ENCODE results near the gene WDR20.
A peak's percentile ranks its signal among the peaks of the same experiment; 100 is the strongest.

The WDR20 gene, protein sequence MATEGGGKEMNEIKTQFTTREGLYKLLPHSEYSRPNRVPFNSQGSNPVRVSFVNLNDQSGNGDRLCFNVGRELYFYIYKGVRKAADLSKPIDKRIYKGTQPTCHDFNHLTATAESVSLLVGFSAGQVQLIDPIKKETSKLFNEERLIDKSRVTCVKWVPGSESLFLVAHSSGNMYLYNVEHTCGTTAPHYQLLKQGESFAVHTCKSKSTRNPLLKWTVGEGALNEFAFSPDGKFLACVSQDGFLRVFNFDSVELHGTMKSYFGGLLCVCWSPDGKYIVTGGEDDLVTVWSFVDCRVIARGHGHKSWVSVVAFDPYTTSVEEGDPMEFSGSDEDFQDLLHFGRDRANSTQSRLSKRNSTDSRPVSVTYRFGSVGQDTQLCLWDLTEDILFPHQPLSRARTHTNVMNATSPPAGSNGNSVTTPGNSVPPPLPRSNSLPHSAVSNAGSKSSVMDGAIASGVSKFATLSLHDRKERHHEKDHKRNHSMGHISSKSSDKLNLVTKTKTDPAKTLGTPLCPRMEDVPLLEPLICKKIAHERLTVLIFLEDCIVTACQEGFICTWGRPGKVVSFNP

DNA sequence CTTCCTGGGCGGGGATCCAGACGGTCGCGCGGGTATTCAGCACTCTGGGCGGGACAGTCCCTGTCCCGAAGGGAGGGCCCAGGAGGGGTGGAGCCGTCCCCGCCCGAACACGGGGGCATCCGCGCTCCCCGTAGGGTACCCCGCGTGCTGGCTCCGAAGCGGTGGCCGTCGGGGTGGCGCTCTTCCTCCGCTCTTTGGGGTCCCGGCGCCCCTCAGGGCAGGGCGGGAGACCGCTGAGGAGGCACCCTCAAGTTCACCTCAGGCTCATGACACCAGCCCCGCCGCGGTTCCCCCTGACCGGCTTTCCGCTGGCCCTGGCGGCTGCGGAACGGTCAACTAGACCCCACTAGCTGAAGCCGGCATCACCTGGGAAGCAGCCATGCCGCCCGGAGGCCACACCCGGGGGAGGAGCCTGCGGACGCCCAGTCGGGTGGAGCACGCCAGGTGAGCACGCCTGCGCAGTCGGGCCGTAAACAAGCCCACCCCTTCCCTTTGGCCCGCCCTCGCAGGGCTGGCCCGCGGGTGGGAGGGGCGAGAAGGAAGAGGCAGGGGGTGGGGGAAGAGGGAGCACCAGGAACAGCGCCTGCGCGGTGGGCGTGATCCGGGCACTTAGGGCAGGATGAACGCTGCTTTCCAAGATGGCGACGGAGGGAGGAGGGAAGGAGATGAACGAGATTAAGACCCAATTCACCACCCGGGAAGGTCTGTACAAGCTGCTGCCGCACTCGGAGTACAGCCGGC is at the start of gene WDR20:
TSS of gene WDR20 (plus strand) at position 612 of the 741 bp plus-strand sequence. CDS start at position 639, 27 bp downstream.
- Histone ChIP-seq H3K4me3 (ENCODE audit: low read depth, low read length) (peak within 1 kb of the TSS; percentile 99), H3K9me3 (ENCODE audit: control insufficient read depth, insufficient read depth, low read length) (no peaks in the 10 kb centered on the region), H3K27me3 (ENCODE audit: control insufficient read depth, insufficient read depth, low read length) (no peaks in the 10 kb centered on the region), H3K9ac (ENCODE audit: low read depth, low read length) (peak within 1 kb of the TSS; percentile 92), H3K4me1 (ENCODE audit: control insufficient read depth, insufficient read depth, low read length) (peaks cover 11% of the 10 kb centered on the region), H3K36me3 (ENCODE audit: control insufficient read depth, insufficient read depth, low read length) (no peaks in the 10 kb centered on the region)

DNA sequence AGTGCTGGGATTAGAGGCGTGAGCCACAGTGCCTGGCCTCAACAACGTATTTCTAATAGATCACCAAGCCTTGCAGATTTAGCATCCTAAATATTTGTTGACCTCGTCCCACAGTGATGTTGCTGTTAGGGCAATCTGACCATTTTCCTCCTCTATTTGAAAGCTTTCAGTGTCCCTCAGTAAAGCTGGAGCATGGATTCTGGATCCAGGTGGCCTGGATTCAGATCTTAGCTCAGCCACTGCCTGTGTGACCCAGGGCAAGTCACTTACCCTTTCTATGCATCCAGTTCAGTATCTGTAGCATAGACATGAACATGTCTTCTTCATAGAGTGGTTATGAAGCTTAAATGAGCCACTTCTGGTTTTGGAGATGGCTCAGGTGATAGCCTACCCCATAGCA is 49.0 kb upstream of the WDR20 start:
- Histone ChIP-seq H3K9me3 (ENCODE audit: control insufficient read depth, insufficient read depth, low read length) (no peaks in the 10 kb centered on the region), H3K36me3 (ENCODE audit: control insufficient read depth, insufficient read depth, low read length) (peaks cover 1% of the 10 kb centered on the region), H3K9ac (ENCODE audit: low read depth, low read length) (no peak overlapping the region), H3K27me3 (ENCODE audit: control insufficient read depth, insufficient read depth, low read length) (no peaks in the 10 kb centered on the region), H3K4me3 (ENCODE audit: low read depth, low read length) (no peak overlapping the region), H3K4me1 (ENCODE audit: control insufficient read depth, insufficient read depth, low read length) (peaks cover 4% of the 10 kb centered on the region)

DNA sequence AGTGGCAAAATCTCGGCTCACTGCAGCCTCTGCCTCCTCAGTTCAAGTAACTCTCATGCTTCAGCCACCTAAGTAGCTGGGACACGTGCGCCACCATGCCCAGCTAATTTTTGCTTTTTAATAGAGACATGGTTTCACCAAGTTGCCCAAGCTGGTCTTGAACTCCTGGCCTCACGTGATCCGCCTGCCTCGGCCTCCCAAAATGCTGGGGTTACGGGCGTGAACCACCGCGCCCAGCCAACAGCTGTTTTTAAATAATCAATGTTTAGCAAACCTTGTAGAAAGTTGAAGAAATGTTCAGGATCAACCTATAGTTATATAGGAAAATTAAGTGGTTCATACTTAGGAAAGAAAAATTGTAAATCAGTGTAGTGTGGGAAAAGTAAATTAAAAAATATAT is 46.9 kb upstream of the WDR20 start:
- H3K36me3 ChIP-seq (ENCODE audit: control insufficient read depth, insufficient read depth, low read length): no peaks in the 10 kb centered on the region
- H3K9me3 ChIP-seq (ENCODE audit: control insufficient read depth, insufficient read depth, low read length): no peaks in the 10 kb centered on the region
- H3K9ac ChIP-seq (ENCODE audit: low read depth, low read length): no peak overlapping the region
- no peak overlapping the region for H3K4me3 ChIP-seq (ENCODE audit: low read depth, low read length)
- no peaks in the 10 kb centered on the region for H3K27me3 ChIP-seq (ENCODE audit: control insufficient read depth, insufficient read depth, low read length)
- peaks cover 12% of the 10 kb centered on the region for H3K4me1 ChIP-seq (ENCODE audit: control insufficient read depth, insufficient read depth, low read length)

GRCh38 chr14:102094101-102094500 is 45.6 kb upstream of the WDR20 start:
- peaks cover 10% of the 10 kb centered on the region for H3K4me1 ChIP-seq (ENCODE audit: control insufficient read depth, insufficient read depth, low read length)
- no peaks in the 10 kb centered on the region for H3K36me3 ChIP-seq (ENCODE audit: control insufficient read depth, insufficient read depth, low read length)
- H3K9me3 ChIP-seq (ENCODE audit: control insufficient read depth, insufficient read depth, low read length): no peaks in the 10 kb centered on the region
- no peak overlapping the region for H3K4me3 ChIP-seq (ENCODE audit: low read depth, low read length)
- H3K9ac ChIP-seq (ENCODE audit: low read depth, low read length): no peak overlapping the region
- H3K27me3 ChIP-seq (ENCODE audit: control insufficient read depth, insufficient read depth, low read length): no peaks in the 10 kb centered on the region

DNA sequence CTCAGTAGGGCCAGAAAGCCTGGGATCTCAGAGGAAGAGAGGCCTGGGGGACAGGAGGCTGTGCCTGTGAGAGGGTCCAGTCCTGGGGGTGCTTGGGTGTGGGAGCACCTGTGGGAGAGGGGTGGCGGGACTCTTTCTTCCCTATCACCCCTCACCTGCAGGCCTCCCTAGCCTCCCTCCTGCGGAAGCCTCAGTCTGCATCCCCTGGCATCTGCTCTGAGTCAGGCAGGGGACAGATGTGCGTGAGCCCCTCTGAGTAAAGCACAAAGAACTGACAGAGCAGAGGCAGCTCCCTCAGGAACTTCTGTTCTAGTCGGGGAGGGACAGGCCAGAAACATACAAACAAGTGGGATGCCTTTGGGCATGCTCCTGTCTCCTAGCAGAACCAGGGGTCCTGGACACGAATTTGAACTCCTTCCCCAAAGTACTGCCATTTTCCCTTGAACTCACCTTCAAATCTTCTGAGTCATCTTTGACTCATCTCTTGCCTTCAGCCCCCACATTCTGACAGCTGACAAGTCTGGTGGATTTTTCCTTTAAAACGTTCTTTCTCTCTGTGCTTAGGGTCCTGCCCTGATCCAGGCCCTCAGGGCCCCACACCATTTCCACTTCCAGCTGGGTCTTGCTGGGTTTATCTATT is 44.3 kb upstream of the WDR20 start:
- Histone ChIP-seq H3K36me3 (ENCODE audit: control insufficient read depth, insufficient read depth, low read length) (no peaks in the 10 kb centered on the region), H3K9ac (ENCODE audit: low read depth, low read length) (no peak overlapping the region), H3K4me3 (ENCODE audit: low read depth, low read length) (no peak overlapping the region)

DNA sequence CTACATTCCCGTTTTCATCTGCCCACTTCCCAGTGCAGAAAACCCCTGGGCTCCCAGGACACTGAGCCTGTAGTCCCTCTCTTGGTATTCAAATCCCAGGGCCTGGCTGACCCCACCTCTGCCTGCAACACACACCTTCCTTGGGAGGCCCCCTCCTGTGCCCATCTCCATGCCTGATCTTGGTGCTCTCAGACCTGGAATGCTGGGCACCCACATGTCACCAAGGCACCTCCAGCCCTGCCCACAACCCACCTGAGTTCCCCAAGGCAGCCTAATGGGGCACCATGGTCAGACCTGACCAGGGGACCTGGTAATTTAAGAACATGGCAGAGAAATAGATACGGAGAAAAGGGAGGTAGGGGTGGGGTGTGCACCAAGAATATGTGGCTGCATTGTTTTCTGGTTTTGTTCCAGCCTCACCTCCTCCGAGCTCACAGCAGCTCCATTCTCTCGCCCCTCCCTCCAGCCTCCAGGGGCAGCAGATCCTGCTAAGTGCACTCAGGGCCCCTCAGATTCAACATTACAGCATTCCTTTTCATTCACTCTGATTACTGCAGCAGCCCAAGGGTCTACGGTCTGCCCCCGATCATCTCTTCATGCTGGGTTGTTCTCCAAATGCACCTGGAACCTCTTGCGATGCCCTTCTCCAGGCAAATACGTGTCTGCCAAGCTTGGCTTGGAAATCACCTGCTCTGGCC is 43.7 kb upstream of the WDR20 start:
- Histone ChIP-seq H3K9ac (ENCODE audit: low read depth, low read length) (no peak overlapping the region), H3K36me3 (ENCODE audit: control insufficient read depth, insufficient read depth, low read length) (no peaks in the 10 kb centered on the region), H3K27me3 (ENCODE audit: control insufficient read depth, insufficient read depth, low read length) (no peaks in the 10 kb centered on the region), H3K4me1 (ENCODE audit: control insufficient read depth, insufficient read depth, low read length) (peaks cover 10% of the 10 kb centered on the region), H3K4me3 (ENCODE audit: low read depth, low read length) (peak overlapping the region; percentile 9), H3K9me3 (ENCODE audit: control insufficient read depth, insufficient read depth, low read length) (no peaks in the 10 kb centered on the region)

More for the DNA sequence above, 44.3 kb upstream of the WDR20 start:
- Histone ChIP-seq H3K4me1 (ENCODE audit: control insufficient read depth, insufficient read depth, low read length) (peaks cover 10% of the 10 kb centered on the region), H3K27me3 (ENCODE audit: control insufficient read depth, insufficient read depth, low read length) (no peaks in the 10 kb centered on the region), H3K9me3 (ENCODE audit: control insufficient read depth, insufficient read depth, low read length) (no peaks in the 10 kb centered on the region)

- H3K4me3 ChIP-seq (ENCODE audit: low read depth, low read length): peak overlapping the region; percentile 9
- H3K27me3 ChIP-seq (ENCODE audit: control insufficient read depth, insufficient read depth, low read length): no peaks in the 10 kb centered on the region
- H3K4me1 ChIP-seq (ENCODE audit: control insufficient read depth, insufficient read depth, low read length): peaks cover 10% of the 10 kb centered on the region
- H3K9me3 ChIP-seq (ENCODE audit: control insufficient read depth, insufficient read depth, low read length): no peaks in the 10 kb centered on the region
- no peaks in the 10 kb centered on the region for H3K36me3 ChIP-seq (ENCODE audit: control insufficient read depth, insufficient read depth, low read length)
- no peak overlapping the region for H3K9ac ChIP-seq (ENCODE audit: low read depth, low read length)
Measured at GRCh38 chr14:102096569-102097188, 43.0 kb upstream of the WDR20 start.

- Histone ChIP-seq H3K9ac (ENCODE audit: low read depth, low read length) (no peak overlapping the region), H3K27me3 (ENCODE audit: control insufficient read depth, insufficient read depth, low read length) (no peaks in the 10 kb centered on the region), H3K4me1 (ENCODE audit: control insufficient read depth, insufficient read depth, low read length) (peaks cover 10% of the 10 kb centered on the region), H3K4me3 (ENCODE audit: low read depth, low read length) (no peak overlapping the region), H3K9me3 (ENCODE audit: control insufficient read depth, insufficient read depth, low read length) (no peaks in the 10 kb centered on the region), H3K36me3 (ENCODE audit: control insufficient read depth, insufficient read depth, low read length) (no peaks in the 10 kb centered on the region)
Measured at GRCh38 chr14:102097441-102098135, 42.1 kb upstream of the WDR20 start.

GRCh38 chr14:102103062-102103695 is 36.5 kb upstream of the WDR20 start:
- no peaks in the 10 kb centered on the region for H3K36me3 ChIP-seq (ENCODE audit: control insufficient read depth, insufficient read depth, low read length)
- no peak overlapping the region for H3K9ac ChIP-seq (ENCODE audit: low read depth, low read length)
- no peaks in the 10 kb centered on the region for H3K4me1 ChIP-seq (ENCODE audit: control insufficient read depth, insufficient read depth, low read length)
- no peak overlapping the region for H3K4me3 ChIP-seq (ENCODE audit: low read depth, low read length)
- no peaks in the 10 kb centered on the region for H3K9me3 ChIP-seq (ENCODE audit: control insufficient read depth, insufficient read depth, low read length)
- H3K27me3 ChIP-seq (ENCODE audit: control insufficient read depth, insufficient read depth, low read length): no peaks in the 10 kb centered on the region

GRCh38 chr14:102105369-102105768 is 34.3 kb upstream of the WDR20 start:
- no peaks in the 10 kb centered on the region for H3K4me1 ChIP-seq (ENCODE audit: control insufficient read depth, insufficient read depth, low read length)
- H3K9ac ChIP-seq (ENCODE audit: low read depth, low read length): no peak overlapping the region
- no peak overlapping the region for H3K4me3 ChIP-seq (ENCODE audit: low read depth, low read length)
- no peaks in the 10 kb centered on the region for H3K9me3 ChIP-seq (ENCODE audit: control insufficient read depth, insufficient read depth, low read length)
- H3K27me3 ChIP-seq (ENCODE audit: control insufficient read depth, insufficient read depth, low read length): no peaks in the 10 kb centered on the region
- no peaks in the 10 kb centered on the region for H3K36me3 ChIP-seq (ENCODE audit: control insufficient read depth, insufficient read depth, low read length)
